ENCODE measurements around the gene GINS1.

- TF ChIP-seq EZH2phosphoT487 (IDR thresholded peaks at IDR 0.05; ENCODE audit: unreplicated experiment) (no peak), CTCF (conservative IDR thresholded peaks at IDR 0.05; ENCODE audit: low read depth in 2 of 2) (no peak), STAT1 (IDR thresholded peaks at IDR 0.05; ENCODE audit: unreplicated experiment) (no peak), ZNF114 (CRISPR knock-in tag; IDR thresholded peaks at IDR 0.05) (no peak), POLR2AphosphoS5 (IDR thresholded peaks at IDR 0.05; ENCODE audit: low read depth) (no peak), EZH2 (IDR thresholded peaks at IDR 0.05; ENCODE audit: low read depth, unreplicated experiment) (no peak), NANOG (IDR thresholded peaks at IDR 0.05; ENCODE audit: borderline replicate concordance) (no peak), REST (IDR thresholded peaks at IDR 0.05; ENCODE audit: unreplicated experiment) (no peak), CREB1 (CRISPR knock-in tag; IDR thresholded peaks at IDR 0.05; ENCODE audit: low read depth) (no peak)
Observed at GRCh38 chr20:25422032-25422431, 14.6 kb downstream of the GINS1 start.
